Sigmoid colon (tissue), 7 donors: Measurements from ENCODE around the gene HLA-DMB. TPM values are rescaled to one million over a fixed set of nuclear protein-coding genes. Genes with fewer than 3 reads are reported as not detected.

ENCODE experiments used
- DNase-seq: peaks from one replicate; pipeline ENCODE4 v3.0.0-alpha.2; 2019
- H3K27ac ChIP-seq, 4 donors: fragments of 200-600 bp; sonication (generic); one replicate each; pipeline ENCODE4 v1.5.1; 2016 to 2019; ENCODE audit warnings: mild to moderate bottlenecking in 1 of 4
- H3K27me3 ChIP-seq, 3 donors: fragments of 200-600 bp; sonication (generic); one replicate each; pipeline ENCODE4 v1.5.1; 2019; ENCODE audit warnings: mild to moderate bottlenecking in 1 of 3
- H3K36me3 ChIP-seq, 4 donors: fragments of 200-600 bp; sonication (generic); one replicate each; pipeline ENCODE4 v1.5.1; 2016 to 2019
- H3K4me1 ChIP-seq, 4 donors: fragments of 200-600 bp; sonication (generic); one replicate each; pipeline ENCODE4 v1.5.1; 2017 to 2019
- H3K4me3 ChIP-seq, 4 donors: fragments of 200-600 bp; sonication (generic); one replicate each; pipeline ENCODE4 v1.5.1; 2017 to 2019; ENCODE audit warnings: mild to moderate bottlenecking in 2 of 4, moderate library complexity in 1 of 4
- H3K9me3 ChIP-seq, 4 donors: fragments of 200-600 bp in 3 of 4; sonication (generic) in 3 of 4; one replicate each; pipeline versions ENCODE4 v1.5.1 to v1.6.1; 2013 to 2019
- EP300 ChIP-seq, 4 donors: sonication (generic); formaldehyde crosslinking; IDR thresholded peaks; one replicate each; pipeline ENCODE4 v1.6.1; 2017; ENCODE audit warnings: antibody characterized with exemption in 4 of 4
- POLR2A ChIP-seq, 2 donors: fragments of 450-650 bp; IDR thresholded peaks; one replicate each; pipeline ENCODE4 v1.6.1; 2016; ENCODE audit warnings: antibody characterized with exemption in 2 of 2, mild to moderate bottlenecking in 2 of 2, moderate library complexity in 2 of 2
- POLR2AphosphoS5 ChIP-seq, 4 donors: sonication (generic); formaldehyde crosslinking; IDR thresholded peaks; one replicate each; pipeline ENCODE4 v1.6.1; 2017; ENCODE audit warnings: antibody characterized with exemption in 4 of 4
- WGBS, 2 donors: extraction: QIAGEN DNeasy Blood & Tissue Kit; methylation state at CpG; one replicate each; pipeline ENCODE4 v1.1.7; 2013; 5-methylcytosine and 5-hydroxymethylcytosine counted together
- intact Hi-C: fragments of 100-400 bp; cut with DNase I; formaldehyde crosslinking; loops from one replicate; pipeline ENCODE4 v1.15.1; 2023
- polyA plus RNA-seq, 3 donors: library from polyadenylated mRNA; stranded (reverse); fragments of 200-250 nt; gene quantifications; one replicate each; pipeline ENCODE4 v1.2.3, GENCODE V29; 2013
- total RNA-seq, 4 donors: library from RNA; depleted of rRNA; stranded (reverse); fragments of >200 nt; gene quantifications; one replicate each; pipeline ENCODE4 v1.1.0, GENCODE V29; 2016
- TF ChIP-seq, protein P1 (sequence below), 4 experiments: fragments of 450-650 bp in 3 of 4; fragments of 200-600 bp in 1 of 4; IDR thresholded peaks; one replicate each; pipeline ENCODE4 v1.5.1; 2016 to 2019; ENCODE audit warnings: antibody characterized with exemption in 4 of 4, mild to moderate bottlenecking in 3 of 4, moderate library complexity in 2 of 4
- donor health status: healthy with polysubstance abuse.
- donor health status: Bipolar disorder and iron deficiency.
- donor health status: healthy.

The HLA-DMB gene
- total and polyA plus RNA-seq, 7 donors = 10.2 to 108 (median 13.2) TPM

DNA sequence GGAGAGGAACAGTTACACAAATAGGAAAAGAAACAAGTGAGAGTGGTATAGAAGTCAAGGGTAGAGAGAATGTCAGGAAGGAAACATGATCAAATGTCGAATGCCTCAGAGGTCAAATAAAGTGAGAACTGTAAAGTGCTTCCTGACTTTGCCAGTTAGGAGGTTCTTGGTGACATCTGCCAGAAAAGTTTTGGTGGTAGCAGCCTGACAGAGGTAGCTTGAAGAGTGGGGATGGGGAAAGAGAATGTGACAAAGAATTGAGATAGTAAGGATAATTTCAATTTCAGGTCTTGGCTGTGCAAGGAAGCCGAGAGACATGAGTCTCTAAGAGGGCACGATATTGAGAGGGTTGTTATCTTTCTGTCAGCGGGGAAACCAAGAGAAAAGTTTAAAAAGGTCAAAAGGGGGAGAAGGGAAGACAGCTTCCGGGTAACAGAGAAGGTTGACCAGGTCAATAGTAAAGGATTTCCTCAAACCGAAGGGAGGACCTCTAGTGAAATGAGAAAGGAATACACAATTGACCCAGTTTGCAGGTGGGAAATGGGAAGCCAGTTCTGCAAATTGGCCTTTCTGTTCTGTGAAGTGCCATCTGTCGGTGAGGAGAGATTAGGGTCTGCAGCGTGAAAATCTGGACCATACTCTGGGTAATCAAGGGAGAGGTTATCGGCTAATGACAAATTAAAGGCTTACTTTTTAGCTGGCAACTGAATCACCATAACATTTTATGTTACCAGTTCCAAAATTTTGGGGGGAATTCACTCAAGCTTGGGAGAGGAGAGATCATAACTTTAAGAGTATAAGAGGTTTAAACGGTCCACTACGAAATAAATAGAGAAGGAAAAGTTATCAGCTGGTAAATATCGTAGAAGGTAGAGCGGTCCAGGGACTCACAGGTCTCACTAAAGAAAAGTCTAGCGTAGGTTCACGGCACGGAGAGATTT lies 26.6 kb upstream of the HLA-DMB start:
- H3K4me3 ChIP-seq = peak overlapping the region; percentile 70 to 87 (median 78)
- DNase-seq = no peak
- intact Hi-C loops = loop anchor here (5.0 kb wide), 4 partner anchors 35 to 770 kb away; partner anchors contain the start of genes HSD17B8, RXRB and SLC39A7
- no peaks in the 10 kb centered on the region for H3K27me3 ChIP-seq
- H3K27ac ChIP-seq = peak overlapping the region; percentile 98 to 99 (median 98)
- TF ChIP-seq, protein P1, sequence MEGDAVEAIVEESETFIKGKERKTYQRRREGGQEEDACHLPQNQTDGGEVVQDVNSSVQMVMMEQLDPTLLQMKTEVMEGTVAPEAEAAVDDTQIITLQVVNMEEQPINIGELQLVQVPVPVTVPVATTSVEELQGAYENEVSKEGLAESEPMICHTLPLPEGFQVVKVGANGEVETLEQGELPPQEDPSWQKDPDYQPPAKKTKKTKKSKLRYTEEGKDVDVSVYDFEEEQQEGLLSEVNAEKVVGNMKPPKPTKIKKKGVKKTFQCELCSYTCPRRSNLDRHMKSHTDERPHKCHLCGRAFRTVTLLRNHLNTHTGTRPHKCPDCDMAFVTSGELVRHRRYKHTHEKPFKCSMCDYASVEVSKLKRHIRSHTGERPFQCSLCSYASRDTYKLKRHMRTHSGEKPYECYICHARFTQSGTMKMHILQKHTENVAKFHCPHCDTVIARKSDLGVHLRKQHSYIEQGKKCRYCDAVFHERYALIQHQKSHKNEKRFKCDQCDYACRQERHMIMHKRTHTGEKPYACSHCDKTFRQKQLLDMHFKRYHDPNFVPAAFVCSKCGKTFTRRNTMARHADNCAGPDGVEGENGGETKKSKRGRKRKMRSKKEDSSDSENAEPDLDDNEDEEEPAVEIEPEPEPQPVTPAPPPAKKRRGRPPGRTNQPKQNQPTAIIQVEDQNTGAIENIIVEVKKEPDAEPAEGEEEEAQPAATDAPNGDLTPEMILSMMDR (IDR thresholded peaks at IDR 0.05) = peak in 3 of 4 experiments; percentile 29 to 53 (median 49)
- TF ChIP-seq POLR2AphosphoS5 (IDR thresholded peaks at IDR 0.05) = peak in 1 of 4 donors; percentile 31
- no peak for TF ChIP-seq EP300 (IDR thresholded peaks at IDR 0.05)
- no peaks in the 10 kb centered on the region for H3K9me3 ChIP-seq
- H3K4me1 ChIP-seq = peaks cover 0 to 28% (median 18%) of the 10 kb centered on the region in 4 donors
- 3 to 5% methylated on average over 16 of the region's 16 CpGs for WGBS, 2 donors
- H3K36me3 ChIP-seq = peaks cover 2 to 3% (median 2%) of the 10 kb centered on the region in 4 donors

- H3K36me3 ChIP-seq = no peaks in the 10 kb centered on the region
- 78 to 91% methylated on average over 5 of the region's 5 CpGs for WGBS, 2 donors
- H3K27me3 ChIP-seq = no peaks in the 10 kb centered on the region
- no peaks in the 10 kb centered on the region for H3K9me3 ChIP-seq
- H3K4me1 ChIP-seq = peaks cover 0 to 28% (median 18%) of the 10 kb centered on the region in 4 donors
- H3K4me3 ChIP-seq = no peak overlapping the region
- intact Hi-C loops = loop anchor here (5.0 kb wide), 4 partner anchors 32 to 767 kb away; partner anchors contain the start of genes HSD17B8, RXRB and SLC39A7
- no peak for DNase-seq
- H3K27ac ChIP-seq = no peak overlapping the region
- TF ChIP-seq, protein P1 (IDR thresholded peaks at IDR 0.05) = no peak
- TF ChIP-seq POLR2AphosphoS5 (IDR thresholded peaks at IDR 0.05) = no peak
- TF ChIP-seq EP300 (IDR thresholded peaks at IDR 0.05) = no peak
- no peak for TF ChIP-seq POLR2A (IDR thresholded peaks at IDR 0.05)
Measured at GRCh38 chr6:32964776-32965175, 23.9 kb upstream of the HLA-DMB start.

- no peaks in the 10 kb centered on the region for H3K27me3 ChIP-seq
- DNase-seq = no peak
- no peak overlapping the region for H3K4me3 ChIP-seq
- 74 to 75% methylated on average over 1 of the region's 1 CpG for WGBS, 2 donors
- intact Hi-C loops = no loop called here
- H3K4me1 ChIP-seq = peaks cover 0 to 28% (median 18%) of the 10 kb centered on the region in 4 donors
- no peaks in the 10 kb centered on the region for H3K9me3 ChIP-seq
- H3K27ac ChIP-seq = no peak overlapping the region
- TF ChIP-seq POLR2A (IDR thresholded peaks at IDR 0.05) = no peak
- TF ChIP-seq EP300 (IDR thresholded peaks at IDR 0.05) = no peak
- TF ChIP-seq, protein P1 (IDR thresholded peaks at IDR 0.05) = no peak
- TF ChIP-seq POLR2AphosphoS5 (IDR thresholded peaks at IDR 0.05) = no peak
- H3K36me3 ChIP-seq = no peaks in the 10 kb centered on the region
Measured at GRCh38 chr6:32963866-32964265, 23.0 kb upstream of the HLA-DMB start.

- Histone ChIP-seq H3K9me3 (no peaks in the 10 kb centered on the region), H3K36me3 (no peaks in the 10 kb centered on the region), H3K4me1 (peaks cover 0 to 23% (median 14%) of the 10 kb centered on the region in 4 donors), H3K27ac (no peak overlapping the region), H3K27me3 (no peaks in the 10 kb centered on the region), H3K4me3 (no peak overlapping the region)
- TF ChIP-seq POLR2AphosphoS5 (IDR thresholded peaks at IDR 0.05) (no peak), POLR2A (IDR thresholded peaks at IDR 0.05) (no peak), EP300 (IDR thresholded peaks at IDR 0.05) (no peak)
- TF ChIP-seq, protein P1 (IDR thresholded peaks at IDR 0.05) = no peak
- WGBS, 2 donors = 55 to 82% methylated on average over 1 of the region's 1 CpG
- intact Hi-C loops = no loop called here
- no peak for DNase-seq
Measured at GRCh38 chr6:32962213-32962826, 21.5 kb upstream of the HLA-DMB start.
